Measurements from ENCODE around the gene ZNF516.

Gene ZNF516

DNA sequence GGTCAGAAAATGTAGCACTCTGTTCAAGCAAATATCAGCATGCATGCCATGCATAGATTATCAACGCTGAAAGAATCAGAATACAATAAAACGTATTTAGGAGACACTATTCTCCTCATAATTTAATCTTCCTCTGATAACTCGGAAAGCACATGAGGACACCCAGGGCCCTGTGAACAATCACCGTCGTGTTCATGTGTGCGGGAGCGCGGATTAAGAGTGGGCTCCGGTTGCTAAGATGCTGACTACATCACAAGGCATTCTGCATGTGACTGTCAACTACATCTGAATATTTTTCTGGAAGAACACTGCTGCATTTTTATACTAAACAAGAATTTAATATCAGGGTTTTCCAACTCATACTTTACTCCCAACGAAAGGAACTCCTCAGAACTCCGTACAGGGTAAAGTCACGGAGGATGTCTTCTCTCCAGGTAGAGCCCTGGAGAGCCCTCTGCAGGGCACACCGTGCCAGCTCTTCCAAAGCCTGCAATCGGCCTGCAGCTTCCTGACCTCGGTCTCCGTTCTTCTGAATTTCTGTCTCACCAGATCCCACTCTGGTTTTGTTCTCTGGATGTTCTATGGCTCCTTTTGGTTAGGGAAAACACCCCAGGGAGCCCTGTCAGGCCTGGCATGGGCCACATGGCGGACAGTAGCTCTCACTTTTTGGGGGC, 59.6 kb downstream of the ZNF516 start:
- Histone ChIP-seq H2BK15ac (replicated peaks; ENCODE audit: low read depth) (no peak overlapping the region), H3K9ac (ENCODE audit: low read length) (no peak overlapping the region), H3K79me2 (ENCODE audit: control insufficient read depth, insufficient read depth, low read length) (no peaks in the 10 kb centered on the region), H3K4me3 (ENCODE audit: low read length) (no peak overlapping the region), H3K23ac (ENCODE audit: low read length) (no peak overlapping the region), H4K8ac (ENCODE audit: low read depth, low read length) (no peak overlapping the region), H3K4ac (ENCODE audit: low read depth, low read length) (no peak overlapping the region), H3K4me1 (ENCODE audit: control insufficient read depth, low read depth, low read length) (no peaks in the 10 kb centered on the region), H3K4me2 (ENCODE audit: low read length) (no peak overlapping the region), H3K79me1 (ENCODE audit: low read length) (no peaks in the 10 kb centered on the region), H3K27me3 (ENCODE audit: insufficient read depth, low read length, poor library complexity) (no peaks in the 10 kb centered on the region), H2BK5ac (ENCODE audit: low read length) (no peak overlapping the region), H3K56ac (ENCODE audit: low read length) (no peak overlapping the region), H3K36me3 (ENCODE audit: control insufficient read depth, insufficient read depth, low read length) (no peaks in the 10 kb centered on the region), H2AK5ac (ENCODE audit: low read length) (no peak overlapping the region), H3K18ac (ENCODE audit: low read length) (no peak overlapping the region), H4K5ac (ENCODE audit: low read length) (no peak overlapping the region), H3K27ac (ENCODE audit: low read depth, low read length) (no peak overlapping the region), H2BK120ac (ENCODE audit: low read depth, low read length) (no peak overlapping the region)
- DNase-seq = peak; percentile 27
- no CpG with 5 or more reads among the region's 17 CpGs for WGBS (ENCODE audit: extremely low coverage, insufficient coverage, low lambda C conversion rate)

DNA sequence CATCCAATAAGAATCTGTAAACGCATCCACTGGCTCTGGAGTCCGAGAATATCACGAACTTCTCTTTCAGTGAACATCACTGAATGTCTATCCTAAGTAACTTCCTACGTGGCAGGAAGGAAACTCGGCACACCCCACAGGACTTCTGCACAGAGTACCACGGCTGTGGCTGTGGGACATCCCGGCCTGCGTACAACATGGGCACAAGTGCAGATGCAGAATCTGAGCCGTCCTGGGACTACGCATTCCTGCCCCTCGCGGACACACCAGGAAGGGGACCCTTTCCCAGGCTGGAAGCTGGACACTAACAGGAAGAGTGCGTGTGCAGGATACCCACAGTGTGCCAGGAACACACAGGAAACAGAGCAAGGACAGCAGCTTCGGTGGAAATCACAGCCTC, 60.6 kb downstream of the ZNF516 start:
- H3K56ac ChIP-seq (ENCODE audit: low read length) = no peak overlapping the region
- no peak overlapping the region for H3K23ac ChIP-seq (ENCODE audit: low read length)
- H3K4me3 ChIP-seq (ENCODE audit: low read length) = no peak overlapping the region
- no peaks in the 10 kb centered on the region for H3K79me2 ChIP-seq (ENCODE audit: control insufficient read depth, insufficient read depth, low read length)
- WGBS (ENCODE audit: extremely low coverage, insufficient coverage, low lambda C conversion rate) = no CpG with 5 or more reads among the region's 14 CpGs
- no peak overlapping the region for H2AK5ac ChIP-seq (ENCODE audit: low read length)
- H3K4me2 ChIP-seq (ENCODE audit: low read length) = no peak overlapping the region
- H4K8ac ChIP-seq (ENCODE audit: low read depth, low read length) = no peak overlapping the region
- no peaks in the 10 kb centered on the region for H3K27me3 ChIP-seq (ENCODE audit: insufficient read depth, low read length, poor library complexity)
- H3K4me1 ChIP-seq (ENCODE audit: control insufficient read depth, low read depth, low read length) = no peaks in the 10 kb centered on the region
- no peak overlapping the region for H3K4ac ChIP-seq (ENCODE audit: low read depth, low read length)
- H2BK15ac ChIP-seq (replicated peaks; ENCODE audit: low read depth) = no peak overlapping the region
- DNase-seq = no peak
- no peak overlapping the region for H2BK5ac ChIP-seq (ENCODE audit: low read length)
- no peak overlapping the region for H3K27ac ChIP-seq (ENCODE audit: low read depth, low read length)
- H3K18ac ChIP-seq (ENCODE audit: low read length) = no peak overlapping the region
- H4K5ac ChIP-seq (ENCODE audit: low read length) = no peak overlapping the region
- H3K79me1 ChIP-seq (ENCODE audit: low read length) = no peaks in the 10 kb centered on the region
- no peak overlapping the region for H3K9ac ChIP-seq (ENCODE audit: low read length)
- no peaks in the 10 kb centered on the region for H3K36me3 ChIP-seq (ENCODE audit: control insufficient read depth, insufficient read depth, low read length)
- no peak overlapping the region for H2BK120ac ChIP-seq (ENCODE audit: low read depth, low read length)

DNA sequence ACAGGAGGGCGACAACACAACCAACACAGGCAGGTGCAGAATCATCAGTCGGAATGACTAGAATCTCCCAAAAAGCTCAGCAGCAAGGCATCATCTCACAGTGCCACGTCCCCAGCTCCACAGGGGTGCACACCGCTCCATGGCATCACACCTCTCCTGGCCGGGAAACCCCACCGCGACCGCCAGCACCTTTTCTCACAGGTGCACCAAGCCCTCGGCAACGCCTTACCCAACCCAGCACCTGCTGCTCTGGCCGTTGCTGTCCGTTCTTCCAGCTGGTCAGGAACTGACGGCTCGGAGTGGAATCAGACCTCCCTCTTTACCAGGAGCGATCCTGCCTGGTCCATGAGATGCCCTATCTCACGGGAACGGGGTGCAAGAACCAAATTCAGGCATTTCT, 61.3 kb downstream of the ZNF516 start:
- no peak overlapping the region for H3K4me3 ChIP-seq (ENCODE audit: low read length)

DNA sequence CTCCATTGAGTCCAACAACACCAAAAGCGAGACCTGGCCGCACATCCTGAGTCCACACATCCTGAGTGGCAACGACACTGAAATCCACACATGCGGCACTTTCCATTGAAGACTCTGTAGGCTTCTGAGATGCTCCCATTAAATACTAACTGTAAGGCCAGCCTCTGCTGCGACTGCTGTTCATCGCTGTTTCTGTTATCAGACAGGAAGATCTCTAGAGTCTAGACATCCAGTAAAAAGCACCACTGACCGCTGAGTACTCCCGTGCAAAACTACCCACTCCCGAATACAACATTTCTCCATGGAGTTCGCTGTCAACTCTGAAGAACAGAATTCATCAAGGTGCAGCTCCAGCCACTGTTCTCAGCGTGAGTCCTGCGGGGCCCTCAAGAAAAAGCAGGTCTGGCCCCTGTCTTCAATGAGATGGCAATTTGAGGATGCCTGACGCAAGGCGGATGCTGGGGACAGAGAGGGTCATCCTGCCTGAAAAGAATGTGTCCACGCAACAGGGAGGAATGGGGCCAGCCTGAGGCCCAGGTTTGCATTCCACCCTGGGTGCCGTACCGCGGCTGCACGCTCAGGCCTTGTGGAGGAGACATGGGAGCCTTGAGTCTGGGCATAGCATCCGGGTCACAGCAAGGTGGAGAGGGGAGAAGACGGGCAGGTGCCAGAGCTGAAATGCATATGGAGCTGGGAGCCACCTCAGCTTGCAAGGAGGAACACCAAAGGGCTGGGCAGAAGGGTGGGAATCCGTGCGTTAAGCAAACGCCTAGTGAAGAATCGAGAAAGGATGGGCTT, 61.9 kb downstream of the ZNF516 start:
- H3K4me2 ChIP-seq (ENCODE audit: low read length) = no peak overlapping the region
- DNase-seq = no peak
- no peak overlapping the region for H3K4me3 ChIP-seq (ENCODE audit: low read length)
- no peak overlapping the region for H3K27ac ChIP-seq (ENCODE audit: low read depth, low read length)
- no peaks in the 10 kb centered on the region for H3K36me3 ChIP-seq (ENCODE audit: control insufficient read depth, insufficient read depth, low read length)
- H3K9ac ChIP-seq (ENCODE audit: low read length) = no peak overlapping the region
- no peaks in the 10 kb centered on the region for H3K4me1 ChIP-seq (ENCODE audit: control insufficient read depth, low read depth, low read length)
- H2BK5ac ChIP-seq (ENCODE audit: low read length) = no peak overlapping the region
- H3K56ac ChIP-seq (ENCODE audit: low read length) = no peak overlapping the region
- no peak overlapping the region for H2AK5ac ChIP-seq (ENCODE audit: low read length)
- H3K79me1 ChIP-seq (ENCODE audit: low read length) = no peaks in the 10 kb centered on the region
- no peak overlapping the region for H2BK120ac ChIP-seq (ENCODE audit: low read depth, low read length)
- no peaks in the 10 kb centered on the region for H3K27me3 ChIP-seq (ENCODE audit: insufficient read depth, low read length, poor library complexity)
- H3K23ac ChIP-seq (ENCODE audit: low read length) = no peak overlapping the region
- H3K79me2 ChIP-seq (ENCODE audit: control insufficient read depth, insufficient read depth, low read length) = no peaks in the 10 kb centered on the region
- H4K5ac ChIP-seq (ENCODE audit: low read length) = no peak overlapping the region
- H4K8ac ChIP-seq (ENCODE audit: low read depth, low read length) = no peak overlapping the region
- no CpG with 5 or more reads among the region's 25 CpGs for WGBS (ENCODE audit: extremely low coverage, insufficient coverage, low lambda C conversion rate)
- H2BK15ac ChIP-seq (replicated peaks; ENCODE audit: low read depth) = no peak overlapping the region
- no peak overlapping the region for H3K4ac ChIP-seq (ENCODE audit: low read depth, low read length)
- H3K18ac ChIP-seq (ENCODE audit: low read length) = no peak overlapping the region

More for the DNA sequence above, 61.3 kb downstream of the ZNF516 start:
- no CpG with 5 or more reads among the region's 17 CpGs for WGBS (ENCODE audit: extremely low coverage, insufficient coverage, low lambda C conversion rate)
- no peaks in the 10 kb centered on the region for H3K36me3 ChIP-seq (ENCODE audit: control insufficient read depth, insufficient read depth, low read length)
- no peak overlapping the region for H3K4me2 ChIP-seq (ENCODE audit: low read length)
- no peak overlapping the region for H3K56ac ChIP-seq (ENCODE audit: low read length)
- no peak overlapping the region for H2BK15ac ChIP-seq (replicated peaks; ENCODE audit: low read depth)
- H3K23ac ChIP-seq (ENCODE audit: low read length) = no peak overlapping the region
- no peak overlapping the region for H4K8ac ChIP-seq (ENCODE audit: low read depth, low read length)
- H3K4ac ChIP-seq (ENCODE audit: low read depth, low read length) = no peak overlapping the region
- no peak overlapping the region for H2BK5ac ChIP-seq (ENCODE audit: low read length)
- H3K79me1 ChIP-seq (ENCODE audit: low read length) = no peaks in the 10 kb centered on the region
- no peak overlapping the region for H3K9ac ChIP-seq (ENCODE audit: low read length)
- H3K79me2 ChIP-seq (ENCODE audit: control insufficient read depth, insufficient read depth, low read length) = no peaks in the 10 kb centered on the region
- no peak overlapping the region for H2AK5ac ChIP-seq (ENCODE audit: low read length)
- no peak for DNase-seq
- no peak overlapping the region for H4K5ac ChIP-seq (ENCODE audit: low read length)
- H3K27ac ChIP-seq (ENCODE audit: low read depth, low read length) = no peak overlapping the region
- H3K4me1 ChIP-seq (ENCODE audit: control insufficient read depth, low read depth, low read length) = no peaks in the 10 kb centered on the region
- H3K27me3 ChIP-seq (ENCODE audit: insufficient read depth, low read length, poor library complexity) = no peaks in the 10 kb centered on the region
- no peak overlapping the region for H2BK120ac ChIP-seq (ENCODE audit: low read depth, low read length)
- no peak overlapping the region for H3K18ac ChIP-seq (ENCODE audit: low read length)

DNA sequence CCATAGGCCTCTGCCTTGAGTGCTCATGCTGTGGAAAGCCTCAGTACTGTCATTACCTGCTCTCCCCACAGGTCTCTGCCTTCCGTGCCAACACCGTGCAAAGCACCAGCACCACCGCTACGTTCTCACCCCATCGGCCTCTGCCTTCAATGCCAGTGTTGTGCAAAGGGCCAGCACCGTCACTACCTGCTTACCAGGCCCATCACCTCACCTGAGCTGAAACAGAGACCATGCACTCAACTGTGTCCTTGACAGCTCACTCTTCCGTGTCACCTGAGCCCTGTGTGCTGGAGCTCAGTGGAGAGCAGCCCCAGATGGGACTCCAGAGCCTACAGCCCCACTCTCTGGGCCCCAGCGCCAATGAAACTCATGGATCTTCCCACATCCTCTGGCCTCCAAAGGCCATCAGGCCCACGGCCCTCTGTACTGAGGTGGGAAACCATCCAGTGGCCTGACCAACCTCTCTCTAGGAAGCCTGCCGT, 62.7 kb downstream of the ZNF516 start:
- H3K4me2 ChIP-seq (ENCODE audit: low read length) = no peak overlapping the region
- no peak overlapping the region for H3K4ac ChIP-seq (ENCODE audit: low read depth, low read length)
- H2BK15ac ChIP-seq (replicated peaks; ENCODE audit: low read depth) = no peak overlapping the region
- H3K36me3 ChIP-seq (ENCODE audit: control insufficient read depth, insufficient read depth, low read length) = no peaks in the 10 kb centered on the region
- H3K9ac ChIP-seq (ENCODE audit: low read length) = no peak overlapping the region
- H3K4me1 ChIP-seq (ENCODE audit: control insufficient read depth, low read depth, low read length) = no peaks in the 10 kb centered on the region
- H3K4me3 ChIP-seq (ENCODE audit: low read length) = no peak overlapping the region
- H3K79me2 ChIP-seq (ENCODE audit: control insufficient read depth, insufficient read depth, low read length) = no peaks in the 10 kb centered on the region
- H4K5ac ChIP-seq (ENCODE audit: low read length) = no peak overlapping the region
- H3K18ac ChIP-seq (ENCODE audit: low read length) = no peak overlapping the region
- no peak overlapping the region for H4K8ac ChIP-seq (ENCODE audit: low read depth, low read length)
- no CpG with 5 or more reads among the region's 10 CpGs for WGBS (ENCODE audit: extremely low coverage, insufficient coverage, low lambda C conversion rate)
- H3K56ac ChIP-seq (ENCODE audit: low read length) = no peak overlapping the region
- no peak overlapping the region for H3K27ac ChIP-seq (ENCODE audit: low read depth, low read length)
- H3K23ac ChIP-seq (ENCODE audit: low read length) = no peak overlapping the region
- H3K79me1 ChIP-seq (ENCODE audit: low read length) = no peaks in the 10 kb centered on the region
- no peak overlapping the region for H2BK120ac ChIP-seq (ENCODE audit: low read depth, low read length)
- H2BK5ac ChIP-seq (ENCODE audit: low read length) = no peak overlapping the region
- H2AK5ac ChIP-seq (ENCODE audit: low read length) = no peak overlapping the region
- DNase-seq = no peak
- no peaks in the 10 kb centered on the region for H3K27me3 ChIP-seq (ENCODE audit: insufficient read depth, low read length, poor library complexity)

Measured in mesendoderm (in vitro differentiated cells).